GM18867 (cell line): ENCODE data around the gene AADAC.
"Not testable (repeated sequence)": the region's sequence is repeated elsewhere in the genome, so short reads cannot be mapped to it uniquely, and the experiment has no call there.

Experiments used
- ATAC-seq: cut with Tn5 transposase; IDR thresholded peaks from one replicate; pipeline ENCODE4 v1.9.1; 2021; ENCODE audit warnings: mild to moderate bottlenecking, moderate library complexity; ENCODE audit not compliant: unreplicated experiment

AADAC gene, protein sequence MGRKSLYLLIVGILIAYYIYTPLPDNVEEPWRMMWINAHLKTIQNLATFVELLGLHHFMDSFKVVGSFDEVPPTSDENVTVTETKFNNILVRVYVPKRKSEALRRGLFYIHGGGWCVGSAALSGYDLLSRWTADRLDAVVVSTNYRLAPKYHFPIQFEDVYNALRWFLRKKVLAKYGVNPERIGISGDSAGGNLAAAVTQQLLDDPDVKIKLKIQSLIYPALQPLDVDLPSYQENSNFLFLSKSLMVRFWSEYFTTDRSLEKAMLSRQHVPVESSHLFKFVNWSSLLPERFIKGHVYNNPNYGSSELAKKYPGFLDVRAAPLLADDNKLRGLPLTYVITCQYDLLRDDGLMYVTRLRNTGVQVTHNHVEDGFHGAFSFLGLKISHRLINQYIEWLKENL

DNA sequence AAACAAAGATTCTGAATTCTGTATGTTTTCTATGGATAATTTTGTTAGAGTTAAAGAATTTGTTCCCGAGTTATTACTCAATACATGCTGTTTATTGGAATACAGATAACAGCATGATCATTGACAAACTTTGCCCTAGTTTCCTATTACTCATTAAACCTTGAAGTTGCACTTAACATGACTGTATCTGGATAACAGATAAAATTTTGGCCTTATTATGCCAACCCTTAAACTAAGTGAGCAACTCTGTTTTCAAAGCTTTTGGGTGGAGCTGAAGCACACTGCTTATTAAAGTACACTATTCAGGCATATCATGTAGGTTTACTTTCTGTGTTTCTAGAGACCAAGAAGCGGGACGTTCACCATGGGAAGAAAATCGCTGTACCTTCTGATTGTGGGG, at the start of gene AADAC:
TSS of gene AADAC (plus strand) at position 318 of the 400 bp plus-strand sequence. CDS start at position 365, 47 bp downstream.
- ATAC-seq, result no peak

DNA sequence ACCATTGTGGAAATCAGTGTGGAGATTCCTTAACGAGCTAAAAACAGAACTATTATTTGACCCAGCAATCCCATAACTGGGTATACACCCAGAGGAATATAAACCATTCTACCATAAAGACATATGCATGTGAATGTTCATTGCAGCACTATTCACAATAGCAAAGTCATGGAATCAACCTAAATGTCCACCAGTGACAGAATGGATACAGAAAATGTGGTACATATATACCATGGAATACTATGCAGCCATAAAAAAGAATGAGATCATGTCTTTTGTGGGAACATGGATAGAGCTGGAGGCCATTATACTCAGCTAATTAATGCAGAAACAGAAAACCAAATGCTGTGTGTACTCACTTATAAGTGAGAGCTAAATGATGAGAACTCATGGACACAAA, 49.2 kb upstream of the AADAC start:
- ATAC-seq, result not testable (repeated sequence)

DNA sequence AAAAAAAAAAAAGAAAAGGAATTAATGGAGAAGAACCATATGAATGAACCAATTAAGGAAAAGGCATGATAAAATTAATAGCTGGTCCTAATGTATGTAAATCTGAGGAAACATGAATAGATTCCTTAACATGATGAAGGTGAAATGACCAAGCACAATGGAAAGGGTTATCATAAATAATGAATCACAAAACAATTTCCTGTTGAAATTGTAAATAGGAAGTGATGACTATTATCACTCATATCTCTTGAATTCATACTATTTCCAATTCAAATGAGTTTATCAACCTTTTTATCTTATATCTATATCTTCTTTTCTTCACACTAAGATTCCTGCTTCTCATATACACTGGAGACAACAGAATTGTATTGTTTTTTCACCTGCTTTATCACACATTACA, 48.2 kb upstream of the AADAC start:
- no peak for ATAC-seq

DNA sequence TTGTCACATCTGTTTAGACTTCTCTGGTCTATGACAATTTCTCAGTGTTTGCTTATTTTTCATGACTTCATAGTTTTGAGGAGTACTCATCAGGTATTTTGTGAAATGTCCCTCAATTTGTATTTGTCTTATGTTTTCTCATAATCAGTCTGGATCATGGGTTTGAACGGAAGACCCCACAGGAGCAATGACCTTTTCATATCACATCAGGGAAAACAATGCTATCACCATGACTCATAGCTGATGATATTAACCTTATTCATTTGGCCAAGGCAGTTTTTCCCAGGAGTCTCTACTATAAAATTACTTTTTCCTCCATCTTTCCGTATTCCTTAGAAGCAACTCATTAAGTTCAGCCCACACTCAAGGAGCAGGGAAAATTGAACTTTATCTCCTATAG, 47.5 kb upstream of the AADAC start:
- ATAC-seq, result no peak

DNA sequence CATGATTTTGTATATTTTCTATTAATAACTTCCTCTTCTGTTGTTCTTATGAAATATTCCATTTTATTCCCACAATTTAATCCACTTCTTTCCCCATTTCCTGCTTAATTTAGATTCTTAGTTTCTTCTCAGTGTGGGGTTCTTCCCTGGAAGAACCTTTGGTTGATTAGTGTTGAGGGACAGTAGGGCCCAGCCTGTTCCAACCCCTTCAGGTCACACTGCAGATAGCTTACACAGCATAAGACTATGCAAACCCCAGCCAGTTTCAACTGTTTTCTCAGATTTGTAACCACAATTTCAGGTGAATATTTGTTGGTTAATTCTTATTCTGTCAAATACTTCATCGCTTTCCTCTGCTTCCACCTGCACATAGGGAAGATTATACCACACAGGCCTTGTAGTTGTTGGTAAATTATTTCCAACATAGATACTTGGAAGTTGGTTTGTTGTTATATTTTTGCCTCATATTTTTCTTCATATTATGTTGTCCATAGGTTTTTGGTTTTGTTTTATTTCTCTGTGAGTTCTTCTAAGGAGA, 45.5 kb upstream of the AADAC start:
- no peak for ATAC-seq

DNA sequence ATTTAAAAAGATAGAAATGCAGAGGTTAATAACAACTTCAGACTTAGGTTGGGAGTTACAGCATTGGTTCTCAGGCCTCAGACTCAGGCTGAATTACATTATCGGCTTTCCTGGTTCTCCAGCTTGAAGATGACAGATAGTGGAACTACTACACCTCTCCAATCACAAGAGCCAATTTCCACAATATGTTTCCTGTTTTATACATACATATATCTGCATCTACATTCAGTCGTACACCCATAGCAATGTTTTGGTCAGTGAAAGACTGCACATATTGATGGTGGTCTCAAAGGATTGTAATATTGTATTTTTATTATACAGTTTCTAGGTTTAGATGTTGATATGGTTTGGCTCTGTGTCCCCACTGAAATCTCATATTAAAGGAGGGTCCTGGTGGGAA, 44.7 kb upstream of the AADAC start:
- ATAC-seq, result no peak

DNA sequence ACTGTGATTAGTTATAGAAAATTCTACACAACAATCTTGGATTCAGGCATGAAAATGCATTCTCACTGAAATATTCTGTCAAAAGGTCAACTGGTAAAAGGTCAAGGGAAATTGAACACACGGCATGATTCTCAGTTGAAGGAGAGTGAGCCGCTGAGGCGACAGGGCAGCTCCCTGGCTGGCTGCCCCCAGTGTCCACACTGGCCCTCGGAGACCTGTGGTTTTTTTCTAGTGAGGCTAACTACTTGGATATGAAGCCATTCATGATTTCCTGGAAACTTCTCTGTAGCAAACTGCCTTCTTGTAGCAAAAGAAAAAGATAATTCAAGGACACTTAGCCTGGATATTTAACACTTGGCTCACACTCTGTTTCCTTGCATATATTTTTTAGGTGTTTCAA, 43.0 kb upstream of the AADAC start:
- no peak for ATAC-seq

DNA sequence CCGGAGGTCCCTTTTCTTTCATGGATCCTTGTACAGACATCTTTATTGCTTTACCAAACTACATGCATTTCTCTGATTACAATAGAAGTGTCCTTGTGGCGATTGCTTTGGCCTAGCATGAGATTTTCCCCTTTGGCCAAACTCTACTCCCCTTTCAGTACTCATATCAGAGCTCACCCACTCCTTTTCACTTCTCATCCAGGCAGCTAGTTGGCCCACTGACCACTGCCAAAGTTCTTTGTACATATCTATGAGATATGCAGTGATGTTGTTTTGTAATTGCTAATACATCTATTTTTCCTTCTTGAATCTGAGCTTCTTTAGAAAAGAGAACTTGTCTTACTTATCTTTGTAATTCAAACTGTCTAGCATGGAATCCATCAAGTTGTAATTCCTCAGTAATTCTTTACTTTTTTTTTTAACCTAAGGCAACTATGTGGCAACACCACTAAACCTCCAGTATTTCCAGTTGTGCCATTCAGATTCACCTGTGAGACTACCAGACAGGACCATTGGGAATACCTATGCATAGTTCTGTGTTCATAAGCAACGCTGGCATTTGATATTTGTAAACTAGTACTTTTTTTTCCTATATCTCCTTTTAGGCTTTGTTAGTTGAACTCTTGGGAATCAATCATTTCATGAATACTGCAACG, 41.0 kb upstream of the AADAC start:
- no peak for ATAC-seq

DNA sequence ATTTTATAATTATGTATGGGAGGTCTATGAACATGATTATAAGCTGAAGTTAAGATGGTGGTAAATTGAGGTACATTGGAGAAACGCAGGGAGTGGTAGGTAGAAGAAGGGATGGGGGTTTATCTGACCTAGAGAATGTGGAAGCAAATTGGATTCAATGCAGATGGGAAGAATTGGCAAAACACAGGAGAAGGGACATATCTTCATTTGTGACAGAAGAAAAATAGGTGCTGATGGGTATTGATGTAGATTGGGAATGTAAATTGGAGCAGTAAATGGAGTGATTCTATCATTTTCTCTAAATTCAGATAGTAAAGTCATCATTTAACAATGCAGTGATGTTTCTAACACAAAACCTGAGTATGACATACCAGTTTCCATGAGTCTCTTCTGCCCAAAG, 39.7 kb upstream of the AADAC start:
- ATAC-seq, result no peak

DNA sequence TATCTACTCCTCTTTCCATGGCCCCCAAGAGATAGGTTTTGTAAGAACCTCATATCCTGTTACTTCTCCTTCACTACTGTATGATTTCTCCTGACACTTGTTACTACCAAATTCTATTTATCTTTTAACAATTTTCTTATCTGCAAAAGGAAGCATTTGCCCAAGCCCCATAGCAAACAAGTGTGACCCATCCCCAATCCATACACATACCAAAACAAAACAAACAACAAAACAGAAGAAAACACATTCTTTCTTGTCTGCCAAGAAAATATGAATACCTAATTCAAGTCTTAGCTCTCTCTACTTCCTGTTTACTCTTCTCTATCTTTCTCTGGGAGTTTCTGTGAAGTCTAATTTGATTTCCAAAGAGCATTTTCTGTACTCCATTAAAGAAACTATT, 39.0 kb upstream of the AADAC start:
- no peak for ATAC-seq

DNA sequence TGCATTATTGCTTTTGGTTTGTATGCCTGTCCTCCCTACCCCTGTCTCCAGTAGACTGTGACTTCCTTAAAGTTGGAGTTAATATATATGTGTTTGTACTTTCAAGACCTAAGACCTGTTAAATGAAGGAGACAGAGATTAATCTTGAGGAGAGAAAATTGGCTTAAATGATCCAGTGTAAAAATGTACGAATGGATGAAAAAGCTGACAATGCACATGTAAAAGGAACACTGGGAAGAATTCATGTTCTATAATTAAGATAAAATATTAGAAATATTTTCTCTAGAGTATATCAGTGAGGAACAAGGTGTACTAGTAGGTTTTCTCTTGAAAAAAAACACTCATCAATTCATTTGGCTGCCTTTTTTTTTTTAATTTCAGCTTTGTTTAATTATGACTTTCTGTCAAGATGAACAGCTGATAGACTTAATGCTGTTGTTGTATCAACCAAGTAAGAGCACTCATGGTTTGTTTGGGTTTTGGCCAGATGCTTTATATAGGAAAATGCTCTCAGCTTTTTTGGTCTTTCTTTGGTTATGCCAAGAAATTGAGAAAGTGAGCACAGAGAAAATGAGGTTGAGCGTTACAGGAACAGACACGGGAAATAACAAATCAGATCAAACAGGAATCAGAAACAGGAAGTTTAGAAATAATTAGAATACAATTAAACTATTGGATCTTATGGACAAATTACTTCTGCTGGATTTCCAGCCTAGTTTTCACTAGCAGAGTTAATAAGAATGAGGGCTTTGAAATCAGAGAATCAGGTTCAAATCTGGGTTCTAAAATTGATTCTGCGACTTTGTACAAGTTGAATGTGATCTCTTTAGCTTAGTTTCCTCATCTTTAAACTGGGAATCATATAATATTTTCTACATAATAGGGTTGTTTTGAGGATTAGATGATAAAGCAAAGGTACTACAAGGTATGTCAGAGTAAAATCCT, 38.3 kb upstream of the AADAC start:
- no peak for ATAC-seq

DNA sequence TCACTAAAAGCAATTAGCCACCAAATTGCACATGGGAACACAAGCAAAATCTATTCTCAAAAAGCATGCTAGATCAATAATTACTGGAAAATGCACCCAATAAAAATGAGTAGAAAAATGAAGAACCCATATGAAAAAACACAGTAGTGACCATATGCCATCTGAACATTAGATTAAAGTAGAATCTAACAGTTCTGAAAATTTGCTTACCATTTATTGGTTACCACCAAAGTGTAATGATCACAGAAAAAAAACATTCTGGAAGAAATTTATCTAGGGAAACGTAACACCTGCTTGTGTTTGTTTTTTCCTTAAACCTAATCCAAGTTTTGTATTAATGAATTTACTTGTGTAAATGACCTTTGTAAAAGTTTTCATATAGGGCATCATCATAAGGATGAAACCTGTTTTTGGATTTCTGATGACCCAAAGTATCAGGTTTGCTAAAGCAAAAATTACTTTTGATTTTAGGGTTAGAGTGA, 37.6 kb upstream of the AADAC start:
- ATAC-seq, result no peak

DNA sequence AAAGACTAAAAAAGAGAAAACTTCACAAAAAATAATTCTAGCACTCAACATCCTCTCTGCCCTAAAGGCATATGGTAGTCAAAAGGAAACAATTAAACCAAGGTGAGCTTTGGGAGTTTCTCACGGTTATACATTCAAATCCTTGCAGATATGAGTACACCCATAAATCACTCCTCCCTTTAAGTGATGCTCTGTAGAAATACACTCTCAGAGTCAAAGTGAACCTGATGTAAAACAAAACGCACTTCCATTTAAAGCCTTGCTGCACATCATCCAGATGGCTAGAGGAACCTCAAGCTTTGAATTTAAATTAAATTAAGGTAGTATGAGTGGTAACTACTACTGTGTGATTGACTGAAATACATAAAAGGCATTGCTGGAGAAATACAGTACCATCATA, 36.0 kb upstream of the AADAC start:
- ATAC-seq, result no peak

DNA sequence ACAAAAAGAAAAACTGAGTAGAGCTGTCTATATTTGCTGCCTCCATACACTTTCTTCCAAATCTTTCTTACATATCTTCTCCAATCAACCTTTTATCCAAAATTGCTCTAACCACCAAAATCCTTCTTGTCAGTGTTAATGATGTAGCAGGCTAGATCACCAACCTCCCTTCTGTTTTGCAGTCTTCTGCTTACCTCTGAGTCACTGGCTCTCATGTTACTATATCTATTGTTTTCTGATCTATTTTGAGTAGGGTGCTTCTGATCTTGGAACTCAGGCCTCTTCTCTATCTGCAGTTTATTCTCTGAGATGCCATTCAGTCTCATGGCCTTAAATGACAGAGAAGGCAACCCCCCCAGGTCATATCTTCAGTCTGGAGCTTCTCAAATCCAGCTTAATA, 26.3 kb upstream of the AADAC start:
- ATAC-seq, result no peak

DNA sequence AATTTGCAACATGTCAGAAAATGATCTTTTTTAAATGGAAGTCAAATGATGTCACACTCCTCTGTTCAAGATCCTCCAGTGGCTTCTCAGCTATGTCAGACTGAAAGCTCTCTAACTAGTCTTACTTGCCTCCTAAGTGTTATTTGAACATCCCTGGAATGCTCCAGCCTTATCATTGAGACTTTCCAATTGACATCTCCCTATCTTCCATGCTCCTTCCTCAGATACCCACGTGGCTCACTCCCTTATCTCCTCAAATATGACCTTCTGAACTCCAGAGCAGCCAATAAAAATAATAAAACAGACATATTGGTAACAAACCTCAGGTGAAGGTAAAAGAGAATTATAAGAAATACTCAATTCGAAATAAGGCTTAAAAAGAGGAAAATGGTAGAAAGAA, 25.5 kb upstream of the AADAC start:
- no peak for ATAC-seq

DNA sequence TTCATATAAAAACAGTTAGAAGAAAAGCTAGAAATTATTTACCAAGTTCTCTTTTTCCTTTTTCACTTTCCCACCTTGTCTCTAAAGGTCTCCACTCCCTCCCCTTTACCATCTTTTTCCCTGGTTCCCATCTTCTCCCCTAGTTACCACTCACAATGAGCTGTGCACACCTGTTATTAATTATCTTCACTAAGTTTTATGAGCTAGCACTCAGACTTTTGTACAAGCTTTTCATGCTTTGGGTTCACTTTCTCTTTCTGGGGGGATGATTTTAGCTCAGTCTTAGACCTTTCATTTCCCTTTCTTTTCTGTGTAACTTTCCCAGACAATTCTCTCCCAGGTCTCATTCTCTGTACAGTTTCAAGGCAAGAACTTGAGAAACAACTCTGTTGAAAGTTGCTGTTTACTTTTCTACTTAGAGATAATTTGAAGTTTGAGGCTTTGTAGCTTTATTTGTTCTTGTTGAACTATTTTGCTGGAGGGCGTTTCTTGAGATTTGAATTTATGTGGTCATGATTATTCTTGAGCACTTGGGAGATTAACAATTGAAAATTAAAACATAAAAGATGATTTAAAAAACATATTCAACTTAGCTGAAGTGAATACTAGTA, 24.0 kb upstream of the AADAC start:
- no peak for ATAC-seq

DNA sequence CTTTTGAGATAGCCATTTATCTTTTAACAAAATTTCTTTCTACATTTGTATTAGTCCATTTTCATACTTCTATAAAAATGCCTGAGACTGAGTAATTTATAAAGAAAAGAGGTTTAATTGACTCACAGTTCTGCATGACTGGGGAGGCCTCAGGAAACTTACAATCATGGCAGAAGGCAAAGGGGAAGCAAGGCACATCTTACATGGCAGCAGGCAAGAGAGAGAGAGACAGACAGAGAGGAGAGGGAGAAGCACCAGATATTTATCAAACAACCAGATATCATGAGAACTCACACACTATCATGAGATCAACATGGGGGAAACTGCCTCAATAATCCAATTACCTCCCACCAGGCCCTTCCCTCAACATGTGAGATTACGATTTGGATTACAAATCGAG, 23.2 kb upstream of the AADAC start:
- ATAC-seq, result not testable (repeated sequence)

DNA sequence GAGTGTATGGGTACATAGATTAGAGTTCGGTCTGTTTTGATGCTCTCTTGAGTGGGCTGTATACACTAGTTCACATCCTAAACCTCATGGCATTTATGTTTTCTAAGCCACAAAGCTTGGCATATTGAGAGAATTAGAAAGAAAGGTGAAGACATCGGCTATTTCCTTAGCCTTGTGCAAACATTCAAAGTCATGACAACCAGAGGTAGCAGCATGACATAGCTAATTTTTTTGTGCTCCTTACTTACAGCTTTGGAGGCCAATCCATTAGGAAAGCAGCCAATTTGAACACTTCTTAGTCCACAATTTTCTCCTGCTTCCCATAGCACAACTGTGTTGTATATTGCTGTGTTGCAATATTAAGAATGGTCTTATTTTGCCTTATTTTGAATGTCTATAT, 21.5 kb upstream of the AADAC start:
- no peak for ATAC-seq

DNA sequence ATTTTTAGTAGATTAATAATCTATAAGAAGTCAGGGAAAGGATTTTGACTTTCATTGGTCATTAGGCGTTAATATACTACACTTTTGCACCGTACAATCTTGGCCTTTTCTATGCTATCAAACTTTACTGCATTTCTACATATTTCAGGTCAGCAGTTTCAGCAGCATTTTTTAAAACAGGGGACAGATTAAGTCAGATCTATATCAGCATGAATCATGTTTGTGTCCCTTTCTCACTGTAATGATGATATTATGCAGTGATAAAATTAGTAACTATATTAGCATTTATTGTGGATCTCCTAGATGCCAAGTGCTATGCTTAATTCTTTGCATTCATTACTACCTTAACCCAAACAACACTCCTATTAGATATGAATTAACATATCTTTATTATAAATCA, 20.3 kb upstream of the AADAC start:
- ATAC-seq, result no peak

DNA sequence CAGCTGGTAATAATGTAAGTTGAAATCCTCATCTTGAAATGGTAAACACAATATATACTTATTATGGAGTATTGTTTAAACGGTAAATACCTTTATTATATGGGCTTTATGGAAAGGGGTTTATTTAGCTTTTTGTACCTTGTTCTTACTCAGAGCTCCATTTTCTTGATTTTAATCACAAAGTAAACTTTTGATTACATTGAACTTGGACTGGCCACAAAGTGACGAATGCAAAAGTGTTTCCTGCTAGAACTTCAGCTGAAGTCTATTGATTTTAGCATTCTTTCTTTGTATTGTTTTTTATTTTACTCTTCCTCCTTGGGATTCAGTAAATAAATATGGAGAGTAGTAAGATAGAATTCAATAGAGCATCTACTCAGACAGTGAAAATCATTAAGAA, 19.8 kb upstream of the AADAC start:
- no peak for ATAC-seq

DNA sequence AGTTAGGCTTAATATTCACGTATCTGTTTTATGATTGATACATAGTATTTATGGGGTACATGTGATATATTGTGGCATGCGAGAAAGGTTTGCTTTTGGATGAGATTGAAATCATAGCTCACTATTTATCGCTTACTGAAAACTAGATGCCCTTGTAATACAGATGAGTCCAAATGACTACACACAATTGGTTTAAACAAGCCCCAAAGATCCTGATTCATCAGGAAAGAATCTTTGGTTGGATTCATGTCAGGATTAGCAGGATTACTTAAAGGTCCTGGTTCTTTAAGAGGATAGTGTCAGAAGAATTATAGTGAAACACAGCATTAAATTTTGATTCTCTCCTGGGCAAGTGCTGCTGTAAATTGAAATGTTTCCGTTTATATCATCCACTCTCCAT, 18.6 kb upstream of the AADAC start:
- ATAC-seq, result no peak
